HG03103 (cell line): ENCODE data around the gene CYB5D1.

Experiments
- ATAC-seq: cut with Tn5 transposase; IDR thresholded peaks from one replicate; pipeline ENCODE4 v1.9.1; 2021; ENCODE audit warnings: low read depth; ENCODE audit not compliant: unreplicated experiment

The CYB5D1 gene

GRCh38 chr17:7883781-7884386 is 26.1 kb downstream of the CYB5D1 start:
- no peak for ATAC-seq

DNA sequence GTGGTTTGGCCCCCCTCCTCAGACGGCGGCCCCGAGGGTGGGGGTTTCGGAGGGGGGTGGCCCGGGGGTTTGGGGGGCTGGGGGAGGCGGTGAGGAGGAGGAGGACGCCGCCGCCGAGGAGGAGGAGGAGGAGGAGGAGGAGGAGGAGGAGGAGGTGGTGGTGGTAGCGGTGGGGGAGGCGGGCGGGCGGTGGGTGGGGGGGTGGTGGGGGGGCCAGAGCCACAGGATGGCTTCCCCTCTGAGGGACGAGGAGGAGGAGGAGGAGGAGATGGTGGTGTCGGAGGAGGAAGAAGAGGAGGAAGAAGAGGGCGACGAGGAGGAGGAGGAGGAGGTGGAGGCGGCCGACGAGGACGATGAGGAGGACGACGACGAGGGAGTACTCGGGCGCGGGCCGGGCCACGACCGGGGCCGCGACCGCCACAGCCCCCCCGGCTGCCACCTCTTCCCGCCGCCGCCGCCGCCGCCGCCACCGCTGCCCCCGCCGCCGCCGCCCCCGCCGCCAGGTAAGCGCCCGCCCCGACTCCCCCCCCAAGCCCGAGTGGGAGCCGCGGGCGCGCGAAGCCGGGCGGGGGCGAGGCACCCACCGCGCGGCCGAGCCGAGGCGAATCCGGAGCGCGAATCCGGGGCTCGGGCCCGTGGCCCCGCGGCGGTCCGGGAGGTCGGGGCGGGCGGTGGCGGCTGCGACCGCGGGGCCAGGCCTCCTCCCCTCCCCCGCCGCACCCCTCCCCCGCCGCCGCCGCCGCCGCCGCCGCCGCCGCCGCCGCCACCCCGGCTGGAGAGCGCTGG is 27.0 kb downstream of the CYB5D1 start:
- no peak for ATAC-seq

GRCh38 chr17:7885367-7886226 is 27.8 kb downstream of the CYB5D1 start:
- ATAC-seq: no peak

GRCh38 chr17:7886227-7887037 is 28.6 kb downstream of the CYB5D1 start:
- no peak for ATAC-seq

GRCh38 chr17:7887038-7887481 is 29.3 kb downstream of the CYB5D1 start:
- ATAC-seq: no peak

- no peak for ATAC-seq
These were observed 29.8 kb downstream of the CYB5D1 start for GRCh38 chr17:7887482-7888183.

DNA sequence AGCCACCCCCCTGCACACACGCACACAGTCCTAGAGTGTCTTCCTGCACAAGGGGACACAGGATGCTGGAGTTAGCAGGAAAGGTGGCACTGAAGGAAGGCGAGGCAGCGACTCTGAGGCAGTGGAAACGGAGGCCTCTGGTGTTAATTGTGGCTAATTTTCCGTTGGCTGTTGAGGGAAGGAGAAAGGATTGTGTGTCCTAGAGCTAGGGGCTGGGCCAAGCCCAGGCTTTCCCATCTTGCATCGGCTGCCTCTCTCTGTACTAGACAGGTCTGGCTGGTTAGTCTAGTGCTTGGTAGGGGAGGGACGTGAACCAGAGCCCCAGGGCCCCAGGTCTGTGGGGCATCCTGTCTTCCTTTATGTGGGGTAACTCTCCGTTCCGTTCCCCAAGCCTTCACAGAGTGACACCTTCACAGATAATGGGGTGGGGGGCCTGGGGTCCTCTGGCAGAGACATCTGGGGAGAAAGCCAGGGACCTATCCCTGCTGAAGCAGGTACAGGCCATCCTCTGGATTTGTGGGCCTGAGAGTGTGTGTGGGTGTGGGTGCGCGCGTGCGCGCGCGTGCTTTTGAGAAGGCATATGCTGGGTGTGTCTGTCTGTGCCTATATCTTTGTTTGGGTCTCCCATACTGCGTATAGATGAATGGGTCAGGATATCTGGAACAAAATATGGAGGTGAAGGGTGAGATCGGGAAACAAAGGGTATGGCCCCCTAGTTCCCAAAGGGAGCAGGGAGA is 30.5 kb downstream of the CYB5D1 start, which contains the start of gene CHD3:
Gene CHD3 (plus strand): TSS at position 606 of the 737 bp plus-strand sequence. CDS start 212 bp downstream, outside the sequence.
- ATAC-seq: no peak

GRCh38 chr17:7889166-7889955 is 31.6 kb downstream of the CYB5D1 start:
- ATAC-seq: no peak

DNA sequence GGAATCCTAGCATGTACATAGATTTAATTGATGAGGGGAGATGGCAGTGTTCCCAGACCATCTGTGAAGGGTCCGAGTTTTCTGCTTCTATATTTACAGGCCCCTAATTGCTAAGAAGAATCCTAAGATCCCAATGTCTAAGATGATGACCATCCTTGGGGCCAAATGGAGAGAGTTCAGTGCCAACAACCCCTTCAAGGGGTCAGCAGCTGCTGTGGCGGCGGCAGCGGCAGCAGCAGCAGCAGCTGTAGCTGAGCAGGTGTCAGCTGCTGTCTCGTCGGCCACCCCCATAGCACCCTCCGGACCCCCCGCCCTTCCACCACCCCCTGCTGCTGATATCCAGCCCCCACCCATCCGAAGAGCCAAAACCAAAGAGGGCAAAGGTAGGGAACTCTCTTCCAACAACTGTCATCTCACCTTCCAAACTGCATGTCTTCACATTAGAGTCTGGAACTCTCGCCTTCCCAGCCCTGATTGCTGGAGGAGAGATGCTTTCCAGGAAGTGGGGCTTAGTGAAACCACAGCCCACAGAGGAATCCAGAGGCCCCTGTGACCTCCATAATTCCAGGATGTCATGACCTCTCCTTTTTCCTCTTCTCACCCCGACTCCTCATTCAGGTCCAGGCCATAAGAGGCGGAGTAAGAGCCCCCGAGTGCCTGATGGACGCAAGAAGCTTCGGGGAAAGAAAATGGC is 35.5 kb downstream of the CYB5D1 start:
- ATAC-seq: no peak

- no peak for ATAC-seq
These were observed 36.4 kb downstream of the CYB5D1 start for GRCh38 chr17:7894226-7894625.

DNA sequence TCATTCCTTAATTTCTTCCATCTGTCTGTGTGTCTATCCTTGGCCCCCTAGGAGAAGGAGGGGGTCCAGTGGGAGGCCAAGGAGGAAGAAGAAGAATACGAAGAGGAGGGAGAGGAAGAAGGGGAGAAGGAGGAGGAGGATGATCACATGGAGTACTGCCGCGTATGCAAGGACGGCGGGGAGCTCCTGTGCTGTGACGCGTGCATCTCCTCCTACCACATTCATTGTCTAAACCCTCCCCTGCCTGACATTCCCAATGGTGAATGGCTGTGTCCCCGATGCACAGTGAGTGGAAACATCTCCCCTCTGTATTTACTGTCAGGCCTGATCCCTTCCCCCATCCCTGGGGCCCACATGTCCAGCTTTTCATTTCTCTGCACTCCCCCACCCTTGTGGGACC is 37.1 kb downstream of the CYB5D1 start:
- no peak for ATAC-seq

DNA sequence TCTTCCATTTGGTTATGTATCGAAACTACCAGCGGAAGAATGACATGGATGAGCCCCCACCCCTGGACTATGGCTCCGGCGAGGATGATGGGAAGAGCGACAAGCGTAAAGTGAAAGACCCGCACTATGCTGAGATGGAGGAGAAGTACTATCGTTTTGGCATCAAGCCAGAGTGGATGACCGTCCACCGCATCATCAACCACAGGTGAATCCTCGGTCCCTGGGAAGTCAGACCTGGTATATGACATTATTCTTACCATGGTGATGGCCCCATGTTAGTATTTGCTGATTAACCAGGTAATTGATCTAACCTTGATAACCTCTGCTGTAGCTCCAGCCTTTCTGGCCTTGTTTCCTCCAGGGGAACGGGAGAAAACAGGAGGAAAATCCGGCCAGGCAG is 39.3 kb downstream of the CYB5D1 start:
- no peak for ATAC-seq

- no peak for ATAC-seq
These were observed 40.0 kb downstream of the CYB5D1 start for GRCh38 chr17:7897773-7898172.

DNA sequence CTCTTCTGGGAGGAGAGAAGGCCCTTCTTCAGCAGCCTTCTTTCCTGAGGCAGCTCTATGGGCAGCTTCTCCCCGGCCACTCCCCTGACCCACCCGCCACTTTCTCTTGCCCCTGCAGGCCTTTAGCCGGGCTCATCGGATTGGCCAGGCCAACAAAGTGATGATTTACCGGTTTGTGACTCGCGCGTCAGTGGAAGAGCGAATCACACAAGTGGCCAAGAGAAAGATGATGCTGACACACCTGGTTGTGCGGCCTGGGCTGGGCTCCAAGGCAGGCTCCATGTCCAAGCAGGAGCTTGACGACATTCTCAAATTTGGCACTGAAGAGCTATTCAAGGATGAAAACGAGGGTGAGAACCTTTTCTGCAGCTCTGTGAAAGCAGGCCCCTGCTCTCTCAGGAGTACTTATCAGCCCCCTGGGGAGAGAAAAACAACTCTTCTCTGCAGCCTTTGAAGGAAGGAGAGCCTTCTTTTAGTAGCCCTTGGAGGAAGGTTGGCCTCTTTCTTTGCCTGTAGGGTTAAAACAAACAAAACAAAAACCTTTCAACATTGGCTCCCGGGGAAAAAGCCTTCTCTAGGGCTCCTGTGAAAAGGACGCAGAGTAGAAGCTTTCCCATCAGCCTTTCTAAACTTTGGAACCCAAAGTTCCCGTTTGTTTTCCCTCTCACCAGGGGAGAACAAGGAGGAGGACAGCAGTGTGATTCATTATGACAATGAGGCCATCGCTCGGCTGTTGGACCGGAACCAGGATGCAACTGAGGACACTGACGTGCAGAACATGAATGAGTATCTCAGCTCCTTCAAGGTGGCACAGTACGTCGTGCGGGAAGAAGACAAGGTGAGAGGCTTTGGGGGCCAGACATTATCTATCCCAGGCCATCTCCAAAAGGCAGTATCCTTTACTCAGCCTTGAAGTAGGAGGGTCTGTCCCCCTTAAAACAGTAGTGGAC is 45.6 kb downstream of the CYB5D1 start:
- no peak for ATAC-seq

GRCh38 chr17:7909089-7909488 is 51.3 kb downstream of the CYB5D1 start:
- no peak for ATAC-seq

- ATAC-seq: no peak
These were observed 52.5 kb downstream of the CYB5D1 start for GRCh38 chr17:7910281-7910680.

DNA sequence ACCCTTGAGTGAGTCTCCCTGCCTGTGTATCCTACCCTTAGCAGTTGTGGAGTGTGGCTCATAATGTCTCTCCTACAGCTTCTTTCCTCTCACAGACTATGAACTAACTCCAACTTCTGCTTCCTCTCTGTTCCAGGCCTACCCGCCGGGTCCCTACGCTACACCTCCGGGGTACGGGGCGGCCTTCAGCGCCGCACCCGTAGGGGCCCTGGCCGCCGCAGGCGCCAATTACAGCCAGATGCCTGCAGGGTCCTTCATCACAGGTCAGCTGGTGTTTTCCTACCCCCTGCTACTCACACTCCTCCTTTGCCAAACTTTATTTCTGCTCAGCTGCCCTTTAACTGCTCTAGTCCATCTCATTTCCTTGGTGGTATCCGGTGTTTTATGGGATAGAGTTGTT is 52.9 kb downstream of the CYB5D1 start:
- ATAC-seq: no peak
